GM18508 (cell line): Measurements from ENCODE around the gene FGD5.
"Not testable (repeated sequence)": the region's sequence is repeated elsewhere in the genome, so short reads cannot be mapped to it uniquely, and the experiment has no call there.

ENCODE experiments used
- ATAC-seq: cut with Tn5 transposase; IDR thresholded peaks from one replicate; pipeline ENCODE4 v1.9.1; 2021; ENCODE audit warnings: moderate number of reproducible peaks; ENCODE audit not compliant: insufficient read depth, unreplicated experiment

FGD5 gene

DNA sequence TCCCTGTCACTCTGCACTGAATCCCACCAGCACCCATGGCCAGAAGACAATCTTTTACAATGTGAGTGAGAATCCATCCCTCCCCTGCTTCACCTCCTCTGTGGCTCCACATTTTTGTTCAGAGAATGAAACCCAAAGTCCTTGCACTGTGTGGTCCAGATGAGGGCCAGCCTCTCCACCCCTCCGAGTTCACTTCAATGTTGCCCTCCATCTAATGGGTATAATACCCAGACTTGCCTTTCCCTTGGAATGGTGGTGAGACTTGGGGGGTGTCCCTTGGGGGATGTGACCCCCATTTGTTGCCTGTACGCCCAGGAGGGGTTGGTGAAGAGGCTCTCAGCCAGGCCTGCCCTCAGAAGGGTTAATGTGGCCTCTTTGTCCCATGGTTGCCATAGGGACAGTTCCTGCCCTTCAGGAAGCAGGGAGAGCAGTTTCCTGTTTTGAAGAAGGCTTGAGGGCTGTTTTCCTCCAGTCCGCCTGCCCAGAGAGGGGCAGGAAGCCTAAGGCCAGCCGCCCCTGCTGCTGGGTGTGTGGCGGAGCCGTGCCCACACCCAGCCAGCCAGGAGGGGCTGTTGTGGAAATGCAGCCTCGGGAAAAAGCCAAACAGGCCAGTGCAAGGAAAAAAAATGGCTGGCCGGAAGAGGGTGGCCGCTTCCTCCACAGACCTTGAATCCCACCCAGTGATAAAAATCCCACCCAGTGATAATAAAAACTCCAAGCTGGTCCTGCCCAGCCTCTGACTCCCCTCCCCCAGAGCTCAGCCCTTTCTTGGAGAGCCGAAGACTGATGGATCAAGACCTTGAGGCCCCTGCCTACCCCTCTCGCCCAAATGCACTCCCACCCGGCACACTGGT lies 14.6 kb upstream of the FGD5 start:
- no peak for ATAC-seq

DNA sequence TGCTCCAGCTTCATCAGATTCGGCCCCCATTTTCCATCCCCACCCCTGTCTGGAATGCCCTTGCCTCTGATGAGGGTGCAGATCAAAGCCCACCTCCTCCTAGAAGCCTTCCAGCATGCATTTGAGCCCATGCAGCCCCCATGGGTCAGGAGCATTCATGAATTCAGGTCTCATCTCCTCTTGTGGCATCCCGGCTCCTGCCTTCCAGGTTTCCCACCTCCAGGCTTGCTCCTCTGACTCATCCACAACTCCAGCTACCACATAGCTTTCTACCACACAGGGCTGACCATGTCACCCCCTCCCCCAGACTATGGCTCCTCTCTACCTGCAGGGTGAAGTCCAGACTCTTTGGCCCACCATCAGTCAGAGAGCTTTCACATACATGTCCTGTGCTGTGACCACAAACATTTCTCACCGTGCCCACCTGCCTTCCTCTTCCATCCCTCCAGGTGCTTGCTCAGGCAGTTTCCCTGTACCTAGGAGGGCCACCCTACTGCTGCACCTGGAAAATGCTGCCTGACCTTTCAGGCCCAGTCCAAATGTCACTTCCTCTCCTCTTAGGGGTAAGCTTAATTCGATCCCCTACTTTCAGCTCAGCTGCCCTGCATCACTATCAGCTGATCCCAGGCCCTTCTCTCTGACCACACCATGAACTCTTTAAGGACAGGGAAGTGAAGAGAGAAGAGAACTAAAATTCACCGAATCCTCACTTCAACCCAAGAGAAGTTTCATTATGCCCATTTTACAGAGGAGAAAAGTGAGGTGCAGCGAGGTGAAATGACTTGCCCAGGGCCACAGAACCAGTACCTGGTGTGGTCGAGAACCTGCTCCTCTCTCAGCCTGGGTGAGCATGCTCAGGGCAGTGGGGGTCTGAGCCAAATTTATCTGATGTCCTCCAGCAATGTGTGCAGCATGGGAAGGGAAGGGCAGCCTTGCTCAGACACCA lies 13.7 kb upstream of the FGD5 start:
- ATAC-seq: no peak

DNA sequence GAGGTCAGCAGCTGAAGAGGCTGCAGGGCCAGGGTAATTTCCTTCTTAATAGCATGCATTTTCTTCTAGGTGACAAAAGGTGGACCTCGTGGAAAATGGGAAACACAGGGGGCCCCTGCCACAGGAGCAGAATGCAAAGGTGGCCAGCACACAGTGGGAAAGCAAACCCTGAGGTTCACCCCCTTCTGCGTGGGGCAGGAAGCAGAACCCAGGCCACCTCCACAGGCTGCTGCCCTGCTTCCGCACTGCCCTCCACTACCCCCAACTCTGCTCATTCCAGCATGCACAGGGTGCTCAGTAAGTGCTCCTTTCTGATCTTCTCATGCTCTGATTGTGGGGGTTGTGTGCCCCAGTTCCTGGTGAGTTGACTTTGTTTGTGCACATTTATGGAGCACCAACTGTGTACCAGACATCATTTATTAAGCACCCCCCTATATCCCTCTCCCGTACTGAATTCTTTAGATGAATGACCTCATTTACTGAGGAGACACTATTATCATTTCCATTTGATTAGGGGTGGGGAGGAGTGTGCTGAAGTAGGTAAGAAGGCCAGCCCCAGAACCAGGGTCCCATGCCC lies 12.7 kb upstream of the FGD5 start:
- no peak for ATAC-seq

DNA sequence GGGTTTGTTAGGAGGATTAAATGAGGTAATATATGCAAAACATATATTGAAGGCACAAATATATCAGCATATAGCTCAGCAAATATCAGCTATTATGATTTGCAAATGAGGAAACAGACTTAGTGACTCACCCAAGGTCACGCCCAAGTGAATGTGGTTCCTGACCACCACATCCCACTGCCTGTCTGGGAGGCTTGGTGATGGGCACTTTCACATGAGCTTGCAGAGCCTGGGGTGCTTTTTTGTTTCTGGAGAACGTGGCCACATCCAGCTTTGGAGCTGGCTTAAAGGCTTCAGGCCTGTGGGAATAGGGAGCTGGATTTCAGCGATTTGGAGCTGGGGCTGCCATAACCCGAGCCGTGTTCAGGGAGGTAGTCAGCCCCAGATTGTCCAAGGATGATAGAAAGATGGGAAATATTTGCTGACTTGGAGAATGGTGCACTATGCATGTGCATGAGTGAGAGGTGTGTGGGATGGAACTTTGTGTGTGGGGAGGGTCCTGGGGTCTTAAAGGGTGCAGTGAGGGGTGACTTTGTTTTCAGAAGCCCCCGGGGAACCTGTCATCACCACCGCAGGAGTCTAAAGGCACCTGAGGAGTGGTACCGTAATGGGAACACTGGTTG lies 12.0 kb upstream of the FGD5 start:
- ATAC-seq: no peak

DNA sequence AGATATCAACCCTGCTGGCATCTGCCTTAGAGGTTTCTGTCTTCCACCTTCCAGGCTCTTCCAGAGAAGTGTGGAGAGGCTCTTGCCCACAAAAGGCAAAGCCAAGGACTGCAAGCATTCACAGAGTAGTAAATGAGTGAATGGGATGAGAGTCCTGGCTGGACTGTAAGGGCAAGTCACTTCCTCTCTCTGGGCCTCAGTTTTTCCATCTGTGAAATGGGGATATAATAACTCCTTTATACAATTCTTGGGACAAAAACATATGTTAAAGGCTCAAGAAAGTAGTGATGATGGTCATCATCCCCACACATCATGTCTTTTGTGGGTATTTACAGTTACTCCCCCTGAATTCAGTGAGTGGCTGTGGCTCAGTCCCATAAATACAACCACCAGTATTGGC lies 10.7 kb upstream of the FGD5 start:
- ATAC-seq: no peak

DNA sequence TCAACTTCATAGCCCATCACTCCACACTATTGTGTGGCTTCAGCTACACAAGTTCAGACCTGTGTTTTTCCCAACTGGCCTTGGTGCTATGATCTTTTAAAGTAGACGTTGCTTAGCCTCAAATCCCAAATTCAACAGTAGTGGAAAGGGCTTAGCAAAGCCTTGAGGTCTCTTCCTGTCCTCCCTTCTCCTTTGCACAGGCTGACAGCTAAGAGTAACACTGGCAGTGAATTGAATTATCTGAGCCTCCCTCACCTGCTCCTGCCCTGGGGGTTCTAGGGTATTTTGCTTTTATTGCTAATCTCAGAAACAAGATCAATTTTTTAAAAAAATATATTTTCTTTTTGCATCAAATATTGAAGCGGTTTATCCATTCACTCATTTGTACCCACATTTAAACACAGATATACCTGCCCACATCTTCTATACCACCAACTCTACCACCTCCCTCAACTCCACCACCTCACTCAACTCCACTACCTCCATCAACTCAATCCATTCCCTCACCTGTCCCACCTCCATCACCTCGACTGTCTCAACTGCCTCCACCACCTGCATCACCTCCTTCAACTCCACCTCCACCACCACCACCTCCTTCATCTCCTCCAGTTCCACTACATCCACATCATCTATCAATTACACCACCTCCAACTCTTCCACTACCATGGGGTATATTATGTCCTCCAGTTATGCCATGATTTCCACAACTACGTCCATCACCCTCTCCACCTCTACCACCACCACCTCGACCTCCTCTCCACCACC lies 10.1 kb upstream of the FGD5 start:
- no peak for ATAC-seq

DNA sequence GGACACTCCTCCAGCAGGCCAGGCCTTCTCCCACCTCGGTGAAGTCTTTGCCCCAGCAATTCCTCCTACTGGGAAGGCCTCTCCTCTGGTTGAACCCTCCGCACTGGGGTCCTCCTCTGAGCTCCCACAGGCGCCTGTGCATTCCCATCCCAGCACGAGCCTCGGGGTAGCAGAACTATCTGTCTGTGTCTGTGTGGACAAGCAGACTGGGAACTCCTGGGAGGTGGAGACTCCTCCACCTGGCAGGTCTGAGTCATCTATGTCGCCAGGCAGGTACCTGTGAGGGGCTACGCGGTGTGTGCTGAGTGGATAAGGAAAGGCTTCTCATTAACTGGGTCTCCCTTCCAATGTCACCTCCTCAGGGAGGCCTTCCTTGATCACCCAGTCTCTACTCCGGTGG lies 9.2 kb upstream of the FGD5 start:
- ATAC-seq: not testable (repeated sequence)

DNA sequence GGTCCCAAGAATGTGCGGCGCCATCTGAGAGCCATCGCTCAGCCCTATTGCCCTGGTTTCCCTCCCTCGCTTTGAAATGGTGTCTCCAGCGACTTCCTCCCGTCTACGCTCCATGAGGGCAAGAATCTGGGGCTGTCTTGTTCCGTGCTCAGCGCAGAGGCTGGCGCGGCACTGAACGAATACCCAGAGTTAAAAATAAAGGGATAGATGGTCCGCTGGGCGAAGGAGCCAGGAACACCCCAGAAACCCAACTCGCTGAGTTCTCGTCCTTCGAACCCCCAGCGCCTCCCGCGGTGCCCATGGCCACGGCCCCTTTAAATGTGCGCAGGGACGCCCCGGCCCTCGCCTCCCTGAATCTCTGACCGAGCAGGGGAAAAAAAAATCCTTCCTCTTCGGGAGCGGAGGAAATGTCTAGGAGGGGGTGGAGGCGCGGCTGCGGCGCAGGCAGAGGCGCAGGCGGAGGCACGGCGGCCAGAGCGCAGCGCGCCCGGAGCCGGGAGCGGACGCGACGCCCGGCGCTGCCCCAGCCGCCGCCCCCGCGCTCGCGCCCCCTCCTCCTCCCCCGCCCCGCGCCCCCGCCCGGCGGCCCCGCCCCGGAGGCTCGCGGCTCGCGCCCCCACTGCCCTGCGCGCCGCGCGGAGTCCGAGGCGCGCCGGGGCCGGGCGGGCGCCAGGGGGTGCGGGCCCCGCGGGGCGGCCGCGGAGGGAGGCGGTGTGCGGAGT lies 8.5 kb upstream of the FGD5 start:
- ATAC-seq: no peak

DNA sequence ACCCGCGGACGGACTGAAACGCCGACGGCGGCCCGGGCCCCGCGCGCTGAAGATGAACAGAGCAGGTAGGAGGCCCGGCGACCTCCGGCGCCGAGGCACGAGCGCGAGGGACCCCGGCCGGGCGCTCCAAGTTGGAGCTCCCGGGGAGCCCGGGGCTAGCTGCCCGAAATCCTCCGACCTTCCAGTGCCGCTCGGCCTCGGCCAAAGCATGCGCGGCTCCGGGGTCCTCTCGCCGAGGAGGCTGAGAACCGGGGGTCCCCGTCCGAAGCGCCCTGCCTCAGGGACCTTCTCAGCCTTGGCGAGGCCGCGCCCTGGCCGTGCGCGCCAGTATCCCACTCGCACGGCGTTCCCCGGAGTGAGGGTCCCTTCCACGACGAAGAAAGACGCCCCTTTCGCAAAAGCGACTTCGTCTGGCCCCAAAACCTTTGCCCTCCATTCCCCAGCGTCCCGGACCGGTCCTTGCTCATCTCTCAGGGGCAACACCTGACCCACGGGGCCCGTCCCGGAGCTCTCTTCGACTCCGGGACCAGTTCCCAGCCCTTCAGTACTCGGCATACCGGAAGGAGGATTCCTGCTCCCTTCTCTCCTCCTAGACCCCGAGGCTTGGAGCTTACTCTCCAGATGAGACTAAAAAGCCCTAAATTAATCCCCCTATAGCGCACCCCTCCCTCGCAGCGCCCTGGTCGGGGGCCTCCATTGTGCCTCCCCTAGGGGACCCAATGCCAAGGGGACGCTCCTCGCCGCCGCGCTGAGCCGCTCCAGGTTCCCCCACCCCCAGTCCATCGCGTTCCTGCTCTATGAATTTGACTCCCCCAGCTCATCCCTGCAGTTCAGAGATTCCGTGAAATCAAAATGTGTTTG lies 7.7 kb upstream of the FGD5 start:
- no peak for ATAC-seq

DNA sequence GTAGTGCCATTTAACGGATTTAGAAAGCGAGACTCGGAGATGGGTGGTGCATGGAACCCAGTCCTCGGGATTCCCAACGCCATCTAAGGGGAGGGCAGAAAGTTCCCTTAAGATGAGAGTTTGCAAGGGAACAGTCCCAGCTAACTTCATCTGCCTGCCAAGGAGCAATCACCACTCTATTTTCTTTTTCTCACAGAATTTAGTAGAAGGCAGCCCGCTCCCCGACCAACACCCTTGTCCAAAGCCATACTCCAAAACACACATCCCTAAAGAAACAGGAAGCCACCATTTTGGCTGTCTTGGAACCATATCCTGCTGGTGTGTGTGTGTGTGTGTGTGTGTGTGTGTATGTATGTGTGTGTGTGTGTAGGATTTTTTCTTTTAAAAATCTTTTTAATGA lies 7.1 kb upstream of the FGD5 start:
- ATAC-seq: no peak

DNA sequence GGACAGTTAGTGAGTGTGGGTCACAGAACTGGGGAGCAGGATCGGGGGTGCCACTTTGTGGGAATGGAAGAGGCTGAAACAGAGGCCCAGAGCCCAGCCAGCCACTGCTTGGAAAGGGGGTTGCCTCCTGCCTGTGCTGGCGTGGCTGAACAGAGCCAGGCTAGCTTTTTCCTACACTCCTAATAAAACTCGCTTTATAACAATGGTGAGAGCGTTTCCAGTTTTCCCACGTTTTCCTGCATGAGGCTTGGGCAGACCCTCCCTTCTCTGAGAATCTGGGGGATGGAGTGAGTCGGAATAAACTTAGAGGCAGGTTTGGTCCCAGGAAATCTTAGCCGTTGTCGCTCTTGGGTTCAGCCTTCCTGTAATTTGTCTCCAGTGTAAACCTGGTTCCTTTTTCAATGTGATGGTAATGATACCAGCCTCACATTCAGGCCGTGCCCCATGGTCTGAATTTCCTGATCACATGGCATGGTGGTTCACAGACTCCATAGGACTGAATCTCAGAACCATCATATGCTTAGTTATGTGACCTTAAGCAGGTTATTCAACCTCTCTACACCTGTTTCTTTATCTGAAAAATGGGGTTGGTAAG lies 6.5 kb upstream of the FGD5 start:
- no peak for ATAC-seq

DNA sequence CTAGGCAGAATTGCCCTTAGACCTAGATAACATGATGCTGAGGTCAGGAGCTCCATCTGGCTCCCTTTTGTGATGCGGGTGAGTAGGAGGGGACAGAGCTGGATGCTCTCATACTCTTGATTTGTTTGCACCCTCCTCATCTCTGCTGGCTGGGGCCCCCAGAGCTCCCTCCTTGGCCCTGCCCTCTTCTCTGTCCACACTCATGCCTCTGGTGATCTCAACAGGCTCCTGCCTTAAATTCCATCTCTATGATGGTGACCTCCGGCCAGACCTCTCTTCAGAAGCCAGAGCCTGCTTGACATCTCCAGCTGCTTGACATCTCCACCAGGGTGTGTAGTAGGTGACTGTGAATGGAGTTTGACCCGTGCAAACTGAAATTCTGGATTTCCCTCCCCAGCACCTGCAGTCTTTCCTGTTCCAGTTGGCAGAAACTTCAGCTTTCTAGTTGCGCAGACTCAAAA lies 4.3 kb upstream of the FGD5 start:
- ATAC-seq: no peak

DNA sequence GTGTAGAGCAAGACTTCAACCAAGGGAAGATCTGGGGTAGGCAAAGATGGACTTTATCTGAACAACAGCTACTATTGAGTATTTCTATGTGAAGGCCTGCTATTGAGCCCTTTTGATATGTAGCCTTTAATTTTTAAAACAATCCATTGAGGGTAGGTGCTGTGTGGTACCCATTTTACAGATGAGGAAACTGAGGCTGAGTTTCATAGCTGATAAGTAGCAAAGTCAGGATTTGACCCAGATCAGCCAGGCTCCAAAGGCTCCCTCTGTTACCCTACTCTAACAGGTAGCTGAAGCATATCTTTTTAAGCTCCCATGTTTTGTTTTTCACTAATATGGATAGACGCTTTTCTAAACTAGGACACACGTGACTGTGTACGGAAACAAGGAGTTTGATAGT lies 2.4 kb upstream of the FGD5 start:
- ATAC-seq: no peak

DNA sequence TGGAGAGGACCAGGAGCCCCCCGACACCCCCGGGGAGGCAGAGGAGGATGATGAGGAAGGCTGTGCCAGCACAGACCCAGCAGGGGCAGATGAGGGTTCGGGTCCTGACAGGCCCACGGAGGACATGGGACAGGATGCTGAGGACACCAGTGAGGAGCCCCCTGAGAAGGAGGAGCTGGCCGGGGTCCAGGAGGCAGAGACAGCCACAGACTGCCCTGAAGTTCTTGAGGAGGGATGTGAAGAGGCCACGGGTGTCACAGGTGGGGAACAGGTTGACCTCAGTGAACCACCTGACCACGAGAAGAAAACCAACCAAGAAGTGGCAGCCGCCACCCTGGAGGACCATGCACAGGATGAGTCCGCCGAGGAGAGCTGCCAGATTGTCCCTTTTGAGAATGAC lies 909 bp downstream of the FGD5 start:
- no peak for ATAC-seq

DNA sequence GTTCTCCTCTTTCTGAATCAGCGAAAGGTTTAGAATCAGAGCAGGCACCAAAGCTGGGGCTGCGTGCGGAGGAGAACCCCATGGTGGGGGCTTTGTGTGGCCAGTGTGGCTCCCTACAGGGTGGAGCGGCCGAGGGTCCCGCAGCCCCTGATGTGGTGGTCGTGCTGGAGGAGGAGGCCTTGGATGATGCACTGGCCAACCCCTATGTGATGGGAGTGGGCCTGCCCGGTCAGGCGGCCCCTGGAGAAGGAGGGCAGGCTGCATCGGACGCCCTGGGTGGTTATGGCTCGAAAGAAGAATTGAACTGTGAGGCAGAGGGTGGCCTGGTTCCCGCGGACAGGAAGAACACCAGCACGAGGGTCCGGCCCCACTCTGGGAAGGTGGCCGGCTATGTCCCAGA lies 1.4 kb downstream of the FGD5 start:
- no peak for ATAC-seq

DNA sequence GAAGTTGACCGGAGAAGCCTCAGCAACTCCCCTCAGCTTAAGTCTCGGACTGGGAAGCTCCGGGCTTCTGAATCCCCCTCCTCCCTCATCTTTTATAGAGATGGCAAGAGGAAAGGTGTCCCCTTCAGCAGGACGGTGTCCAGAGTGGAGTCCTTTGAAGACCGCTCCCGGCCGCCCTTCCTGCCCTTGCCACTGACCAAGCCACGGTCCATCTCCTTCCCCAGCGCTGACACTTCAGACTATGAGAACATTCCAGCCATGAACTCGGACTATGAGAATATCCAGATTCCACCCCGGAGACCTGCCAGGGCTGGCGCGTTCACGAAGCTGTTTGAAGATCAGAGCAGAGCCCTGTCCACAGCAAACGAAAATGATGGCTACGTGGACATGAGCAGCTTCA lies 2.4 kb downstream of the FGD5 start:
- ATAC-seq: no peak

DNA sequence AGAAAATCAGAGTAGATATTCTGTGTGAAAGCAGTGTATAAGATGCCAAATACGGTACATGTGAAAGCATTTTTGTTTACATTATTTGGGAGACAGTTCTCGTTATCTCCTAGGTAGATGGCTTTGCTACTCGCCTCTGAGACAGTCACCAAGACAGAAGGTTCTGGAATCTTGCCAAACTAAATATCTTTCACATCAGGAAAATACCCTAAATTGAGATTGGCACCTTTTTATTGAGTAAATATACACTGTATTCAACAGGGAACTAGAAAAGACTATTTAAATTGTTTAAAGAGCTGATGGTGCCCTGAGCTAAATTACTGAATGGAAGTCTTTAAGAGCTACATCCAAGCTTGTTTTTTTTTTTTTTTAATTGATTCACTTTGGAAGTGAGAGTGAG lies 3.4 kb downstream of the FGD5 start:
- no peak for ATAC-seq
